Lower leg skin (tissue), 3 donors: ENCODE data around the gene VIL1.

Experiments
- POLR2A ChIP-seq, 2 donors: fragments of 450-650 bp; IDR thresholded peaks; one replicate each; pipeline ENCODE4 v1.6.1; 2016 to 2017; ENCODE audit warnings: antibody characterized with exemption in 2 of 2, mild to moderate bottlenecking in 1 of 2, moderate library complexity in 1 of 2
- TF ChIP-seq, protein P1 (sequence below), 3 donors: fragments of 450-650 bp; IDR thresholded peaks; one replicate each; pipeline ENCODE4 v1.5.1; 2016; ENCODE audit warnings: antibody characterized with exemption in 3 of 3, mild to moderate bottlenecking in 3 of 3, moderate library complexity in 2 of 3

DNA sequence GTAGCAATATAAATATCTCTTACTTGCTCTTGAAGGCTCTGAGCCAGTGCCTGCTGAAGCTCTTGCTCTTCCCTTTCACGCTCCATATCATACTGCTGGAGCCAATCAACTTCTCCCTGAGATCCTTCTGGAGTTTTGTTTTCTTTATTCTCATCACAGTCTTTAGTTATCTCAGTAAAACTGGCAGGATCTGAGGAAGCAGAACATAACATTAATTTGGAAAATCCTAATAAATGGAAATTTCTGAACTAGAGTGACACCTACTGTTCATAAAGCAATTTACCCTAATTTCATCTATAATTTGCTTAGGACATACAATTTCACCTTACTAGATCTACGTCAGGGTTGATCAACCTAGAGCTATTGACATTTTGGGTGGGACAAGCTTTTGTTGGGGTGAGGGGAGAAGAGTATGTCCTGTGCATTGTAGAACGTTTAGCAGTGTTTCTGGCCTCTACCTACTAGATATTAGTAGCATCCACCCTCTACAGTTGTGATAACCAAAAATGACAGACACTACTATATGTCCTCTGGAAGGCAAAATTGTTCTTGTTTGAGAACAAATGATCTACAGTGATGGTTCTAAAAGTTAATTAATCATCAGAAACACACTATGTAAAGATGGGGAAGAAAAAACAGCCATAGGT, 47.2 kb downstream of the VIL1 start:
- TF ChIP-seq, protein P1, sequence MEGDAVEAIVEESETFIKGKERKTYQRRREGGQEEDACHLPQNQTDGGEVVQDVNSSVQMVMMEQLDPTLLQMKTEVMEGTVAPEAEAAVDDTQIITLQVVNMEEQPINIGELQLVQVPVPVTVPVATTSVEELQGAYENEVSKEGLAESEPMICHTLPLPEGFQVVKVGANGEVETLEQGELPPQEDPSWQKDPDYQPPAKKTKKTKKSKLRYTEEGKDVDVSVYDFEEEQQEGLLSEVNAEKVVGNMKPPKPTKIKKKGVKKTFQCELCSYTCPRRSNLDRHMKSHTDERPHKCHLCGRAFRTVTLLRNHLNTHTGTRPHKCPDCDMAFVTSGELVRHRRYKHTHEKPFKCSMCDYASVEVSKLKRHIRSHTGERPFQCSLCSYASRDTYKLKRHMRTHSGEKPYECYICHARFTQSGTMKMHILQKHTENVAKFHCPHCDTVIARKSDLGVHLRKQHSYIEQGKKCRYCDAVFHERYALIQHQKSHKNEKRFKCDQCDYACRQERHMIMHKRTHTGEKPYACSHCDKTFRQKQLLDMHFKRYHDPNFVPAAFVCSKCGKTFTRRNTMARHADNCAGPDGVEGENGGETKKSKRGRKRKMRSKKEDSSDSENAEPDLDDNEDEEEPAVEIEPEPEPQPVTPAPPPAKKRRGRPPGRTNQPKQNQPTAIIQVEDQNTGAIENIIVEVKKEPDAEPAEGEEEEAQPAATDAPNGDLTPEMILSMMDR (IDR thresholded peaks at IDR 0.05) = no peak
- TF ChIP-seq POLR2A (IDR thresholded peaks at IDR 0.05) = no peak
